Tibial nerve (tissue), 4 donors: Measurements from ENCODE around the gene RNF114. TPM values are rescaled to one million over a fixed set of nuclear protein-coding genes. Genes with fewer than 3 reads are reported as not detected.

Experiments used
- DNase-seq, 2 donors: peaks; one replicate each; pipeline ENCODE4 v3.0.0-alpha.2; 2019; ENCODE audit warnings: low spot score in 2 of 2
- H3K27ac ChIP-seq, 4 donors: fragments of 200-600 bp; sonication (generic) in 3 of 4; one replicate each; pipeline ENCODE4 v1.5.1; 2017 to 2019; ENCODE audit warnings: mild to moderate bottlenecking in 1 of 4
- H3K27me3 ChIP-seq, 2 donors: fragments of 200-600 bp; sonication (generic) in 1 of 2; one replicate each; pipeline versions ENCODE4 v1.5.1 to v1.6.0; 2017 to 2019
- H3K36me3 ChIP-seq, 3 donors: fragments of 200-600 bp; sonication (generic); one replicate each; pipeline ENCODE4 v1.5.1; 2018 to 2019
- H3K4me1 ChIP-seq, 4 donors: fragments of 200-600 bp; sonication (generic) in 3 of 4; one replicate each; pipeline ENCODE4 v1.5.1; 2017 to 2019
- H3K4me3 ChIP-seq, 4 donors: fragments of 200-600 bp; sonication (generic) in 3 of 4; one replicate each; pipeline ENCODE4 v1.5.1; 2017 to 2019; ENCODE audit warnings: mild to moderate bottlenecking in 1 of 4, moderate library complexity in 1 of 4
- H3K9me3 ChIP-seq, 4 donors: fragments of 200-600 bp; sonication (generic) in 3 of 4; one replicate each; pipeline ENCODE4 v1.5.1; 2017 to 2019
- EP300 ChIP-seq, 2 donors: sonication (generic); formaldehyde crosslinking; IDR thresholded peaks; one replicate each; pipeline ENCODE4 v1.6.1; 2017; ENCODE audit warnings: antibody characterized with exemption in 2 of 2, mild to moderate bottlenecking in 1 of 2
- POLR2A ChIP-seq, 2 donors: fragments of 450-650 bp; IDR thresholded peaks; one replicate each; pipeline ENCODE4 v1.6.1; 2017; ENCODE audit warnings: antibody characterized with exemption in 2 of 2, mild to moderate bottlenecking in 2 of 2, moderate library complexity in 2 of 2
- WGBS, 2 donors: methylation state at CpG; one replicate each; pipeline ENCODE4 v1.1.5; 2018; 5-methylcytosine and 5-hydroxymethylcytosine counted together
- small RNA-seq: library from RNA; depleted of rRNA; stranded (forward); fragments of <200 nt; gene quantifications from one replicate; pipeline ENCODE3, GENCODE V24; 2016
- total RNA-seq, 4 donors: library from RNA; depleted of rRNA; stranded (reverse); fragments of >200 nt; gene quantifications; one replicate each; pipeline ENCODE4 v1.1.0, GENCODE V29; 2016

Gene RNF114
- total RNA-seq, 4 donors from 2014 or later: 211 to 311 (median 272) TPM

DNA sequence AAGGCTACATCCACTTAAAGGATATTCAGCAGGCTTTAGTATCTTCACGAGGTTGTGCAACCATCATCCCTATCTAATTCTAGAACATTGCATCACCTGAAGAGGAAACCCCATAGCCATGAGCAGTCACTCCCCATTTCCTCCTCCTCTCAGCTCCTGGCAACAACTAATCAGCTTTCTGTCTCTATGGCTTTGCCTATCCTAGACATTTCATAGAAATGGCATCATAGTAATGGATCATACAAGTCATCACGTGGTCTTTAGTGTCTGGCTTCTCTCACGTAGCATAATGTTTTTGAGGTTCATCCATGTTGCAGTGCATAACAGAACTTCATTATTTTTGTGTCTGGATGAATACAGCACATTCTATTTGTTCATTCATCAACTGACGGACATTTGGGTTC lies 67.1 kb downstream of the RNF114 start:
- TF ChIP-seq POLR2A (IDR thresholded peaks at IDR 0.05) (no peak), EP300 (IDR thresholded peaks at IDR 0.05) (peak in 1 of 2 donors; percentile 40)
- Histone ChIP-seq H3K9me3 (no peaks in the 10 kb centered on the region), H3K36me3 (no peaks in the 10 kb centered on the region), H3K4me1 (no peaks in the 10 kb centered on the region), H3K27ac (no peak overlapping the region), H3K4me3 (no peak overlapping the region), H3K27me3 (no peaks in the 10 kb centered on the region)
- WGBS, 2 donors: 59 to 69% methylated on average over 4 of the region's 4 CpGs
- DNase-seq: no peak

Small RNAs within 50 kb of the gene (small RNA-seq; reads per million reads assigned to genes)
- gene RF00017: not detected
- not detected for gene RF00019
- not detected for gene RNU6-147P

Other genes with a start within 250 kb of the RNF114 start
- 10 to 100 TPM; 13.6 to 25.2 (median 20.7) TPM for gene B4GALT5, start 222.5 kb upstream of the RNF114 start, total RNA-seq
- 10 to 100 TPM in 3 of 4 donors, 1 to 10 TPM in 1; 8.2 to 17.3 (median 12.1) TPM for gene SLC9A8, start 123.6 kb upstream of the RNF114 start, total RNA-seq
- gene SPATA2, start 20.9 kb upstream of the RNF114 start, total RNA-seq: 1 to 10 TPM; 4.4 to 7.2 (median 6.3) TPM
- 10 to 100 TPM in 1 of 4 donors, 1 to 10 TPM in 3; 4.2 to 14.4 (median 6.0) TPM for gene SNAI1, start 46.6 kb downstream of the RNF114 start, total RNA-seq
- 10 to 100 TPM; 58.8 to 86.7 (median 77.3) TPM for gene UBE2V1, start 176.8 kb downstream of the RNF114 start, total RNA-seq
- gene PEDS1, start 217.3 kb downstream of the RNF114 start, total RNA-seq: 10 to 100 TPM; 26.4 to 36.7 (median 35.5) TPM